ENCODE results near the gene NPHP4.

- TF ChIP-seq CTCF (IDR thresholded peaks at IDR 0.05; ENCODE audit: low read depth, low read length, poor library complexity, severe bottlenecking), result no peak
- no peak for TF ChIP-seq EZH2phosphoT487 (IDR thresholded peaks at IDR 0.05; ENCODE audit: borderline replicate concordance, low read length)
Observed at GRCh38 chr1:6012529-6013318, 20.5 kb upstream of the NPHP4 start.
